ENCODE measurements around the gene TNFRSF13B.

The TNFRSF13B gene

GRCh38 chr17:16933317-16934132, 38.4 kb downstream of the TNFRSF13B start:
- H3K27ac ChIP-seq (ENCODE audit: low read length), result no peak overlapping the region
- H2AFZ ChIP-seq (ENCODE audit: low read depth, low read length), result no peak overlapping the region
- DNase-seq (no peak), ATAC-seq (ENCODE audit: insufficient read depth, low read depth) (no peak)
- no peaks in the 10 kb centered on the region for H3K27me3 ChIP-seq (ENCODE audit: insufficient read depth, low read length, poor library complexity)
- no peaks in the 10 kb centered on the region for H3K36me3 ChIP-seq (ENCODE audit: insufficient read depth, low read length)
- H4K20me1 ChIP-seq (ENCODE audit: insufficient read depth, low read length), result no peaks in the 10 kb centered on the region
- TF ChIP-seq CTCF (IDR thresholded peaks at IDR 0.05; ENCODE audit: borderline replicate concordance, extremely low read depth, low read length, poor library complexity, severe bottlenecking) (no peak), EZH2 (IDR thresholded peaks at IDR 0.05; ENCODE audit: borderline replicate concordance, low read depth, low read length, severe bottlenecking) (no peak)
- H3K4me3 ChIP-seq (ENCODE audit: low read depth in 1 of 2, low read length in 2 of 2), result no peak overlapping the region
- H3K9me3 ChIP-seq (ENCODE audit: insufficient read depth, low read length, severe bottlenecking), result no peaks in the 10 kb centered on the region
- no peak overlapping the region for H3K9ac ChIP-seq (ENCODE audit: low read depth, low read length)
- no peak overlapping the region for H3K4me2 ChIP-seq (ENCODE audit: insufficient read depth, low read length)
- peaks cover 11% of the 10 kb centered on the region for H3K4me1 ChIP-seq (ENCODE audit: insufficient read depth, low read length)
- H3K79me2 ChIP-seq (ENCODE audit: insufficient read depth, low read length), result no peaks in the 10 kb centered on the region

DNA sequence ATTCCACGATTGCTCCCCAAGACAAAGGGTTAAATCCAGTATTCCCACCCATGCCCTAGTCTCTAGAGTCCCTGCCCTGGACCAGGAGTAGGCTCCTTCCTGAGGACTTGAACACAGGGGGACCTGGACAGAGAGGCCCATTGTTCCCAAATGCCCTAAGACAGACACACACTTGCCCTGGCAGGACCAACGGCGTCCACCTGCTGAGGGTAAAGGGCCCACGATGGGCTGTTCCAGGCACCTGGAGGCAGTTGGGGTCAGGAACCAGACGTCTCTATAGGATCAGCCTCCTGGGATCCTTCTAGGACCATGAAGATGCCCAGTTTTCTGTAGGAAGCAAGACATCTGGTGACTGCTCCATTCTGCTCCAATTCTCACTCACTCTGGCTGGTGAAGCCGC, 39.3 kb downstream of the TNFRSF13B start:
- no peak for ATAC-seq (ENCODE audit: insufficient read depth, low read depth)

GRCh38 chr17:16932156-16932555, 39.8 kb downstream of the TNFRSF13B start:
- no peak overlapping the region for H2AFZ ChIP-seq (ENCODE audit: low read depth, low read length)
- H3K4me2 ChIP-seq (ENCODE audit: insufficient read depth, low read length), result no peak overlapping the region
- H3K27me3 ChIP-seq (ENCODE audit: insufficient read depth, low read length, poor library complexity), result no peaks in the 10 kb centered on the region
- no peaks in the 10 kb centered on the region for H3K9me3 ChIP-seq (ENCODE audit: insufficient read depth, low read length, severe bottlenecking)
- no peaks in the 10 kb centered on the region for H3K36me3 ChIP-seq (ENCODE audit: insufficient read depth, low read length)
- no peak for TF ChIP-seq EZH2 (IDR thresholded peaks at IDR 0.05; ENCODE audit: borderline replicate concordance, low read depth, low read length, severe bottlenecking)
- no peak for ATAC-seq (ENCODE audit: insufficient read depth, low read depth)
- no peaks in the 10 kb centered on the region for H4K20me1 ChIP-seq (ENCODE audit: insufficient read depth, low read length)
- H3K9ac ChIP-seq (ENCODE audit: low read depth, low read length), result no peak overlapping the region
- H3K27ac ChIP-seq (ENCODE audit: low read length), result no peak overlapping the region
- H3K79me2 ChIP-seq (ENCODE audit: insufficient read depth, low read length), result no peaks in the 10 kb centered on the region
- no peaks in the 10 kb centered on the region for H3K4me1 ChIP-seq (ENCODE audit: insufficient read depth, low read length)
- no peak for DNase-seq
- H3K4me3 ChIP-seq (ENCODE audit: low read depth in 1 of 2, low read length in 2 of 2), result no peak overlapping the region

More for the DNA sequence above, 39.3 kb downstream of the TNFRSF13B start:
- TF ChIP-seq CTCF (IDR thresholded peaks at IDR 0.05; ENCODE audit: borderline replicate concordance, extremely low read depth, low read length, poor library complexity, severe bottlenecking), result no peak
- no peak for TF ChIP-seq EZH2 (IDR thresholded peaks at IDR 0.05; ENCODE audit: borderline replicate concordance, low read depth, low read length, severe bottlenecking)
- H3K9ac ChIP-seq (ENCODE audit: low read depth, low read length), result no peak overlapping the region
- H3K4me3 ChIP-seq (ENCODE audit: low read depth in 1 of 2, low read length in 2 of 2), result no peak overlapping the region
- H3K4me1 ChIP-seq (ENCODE audit: insufficient read depth, low read length), result peaks cover 3% of the 10 kb centered on the region; the same call in 1 of the 2 replicates
- DNase-seq, result no peak
- no peaks in the 10 kb centered on the region for H3K27me3 ChIP-seq (ENCODE audit: insufficient read depth, low read length, poor library complexity)
- H3K9me3 ChIP-seq (ENCODE audit: insufficient read depth, low read length, severe bottlenecking), result no peaks in the 10 kb centered on the region
- H3K36me3 ChIP-seq (ENCODE audit: insufficient read depth, low read length), result no peaks in the 10 kb centered on the region
- H3K4me2 ChIP-seq (ENCODE audit: insufficient read depth, low read length), result no peak overlapping the region
- H4K20me1 ChIP-seq (ENCODE audit: insufficient read depth, low read length), result no peaks in the 10 kb centered on the region
- H3K79me2 ChIP-seq (ENCODE audit: insufficient read depth, low read length), result no peaks in the 10 kb centered on the region
- no peak overlapping the region for H2AFZ ChIP-seq (ENCODE audit: low read depth, low read length)
- no peak overlapping the region for H3K27ac ChIP-seq (ENCODE audit: low read length)

GRCh38 chr17:16931318-16932060, 40.4 kb downstream of the TNFRSF13B start:
- DNase-seq, result no peak
- Histone ChIP-seq H3K27me3 (ENCODE audit: insufficient read depth, low read length, poor library complexity) (no peaks in the 10 kb centered on the region), H3K9ac (ENCODE audit: low read depth, low read length) (no peak overlapping the region), H3K4me2 (ENCODE audit: insufficient read depth, low read length) (no peak overlapping the region), H4K20me1 (ENCODE audit: insufficient read depth, low read length) (no peaks in the 10 kb centered on the region), H3K4me3 (ENCODE audit: low read depth in 1 of 2, low read length in 2 of 2) (no peak overlapping the region), H3K4me1 (ENCODE audit: insufficient read depth, low read length) (no peaks in the 10 kb centered on the region), H3K79me2 (ENCODE audit: insufficient read depth, low read length) (no peaks in the 10 kb centered on the region), H3K27ac (ENCODE audit: low read length) (no peak overlapping the region), H3K36me3 (ENCODE audit: insufficient read depth, low read length) (no peaks in the 10 kb centered on the region), H2AFZ (ENCODE audit: low read depth, low read length) (no peak overlapping the region), H3K9me3 (ENCODE audit: insufficient read depth, low read length, severe bottlenecking) (no peaks in the 10 kb centered on the region)
- ATAC-seq (ENCODE audit: insufficient read depth, low read depth), result no peak
- no peak for TF ChIP-seq EZH2 (IDR thresholded peaks at IDR 0.05; ENCODE audit: borderline replicate concordance, low read depth, low read length, severe bottlenecking)
- TF ChIP-seq CTCF (IDR thresholded peaks at IDR 0.05; ENCODE audit: borderline replicate concordance, extremely low read depth, low read length, poor library complexity, severe bottlenecking), result no peak

Measured in DND-41 (cell line).